Measurements from ENCODE around the gene FOXI1.

FOXI1 gene

GRCh38 chr5:170126061-170126460 lies 20.4 kb downstream of the FOXI1 start:
- no peak for DNase-seq (ENCODE audit: low read depth, low spot score)

GRCh38 chr5:170126626-170127025 lies 20.9 kb downstream of the FOXI1 start:
- DNase-seq (ENCODE audit: low read depth, low spot score), result no peak

GRCh38 chr5:170131235-170131634 lies 25.5 kb downstream of the FOXI1 start:
- DNase-seq (ENCODE audit: low read depth, low spot score), result no peak

GRCh38 chr5:170132269-170132975 lies 26.7 kb downstream of the FOXI1 start:
- peak; percentile 80 for DNase-seq (ENCODE audit: low read depth, low spot score)

GRCh38 chr5:170132976-170133448 lies 27.3 kb downstream of the FOXI1 start:
- no peak for DNase-seq (ENCODE audit: low read depth, low spot score)

GRCh38 chr5:170135796-170136490 lies 30.2 kb downstream of the FOXI1 start:
- DNase-seq (ENCODE audit: low read depth, low spot score), result peak; percentile 11

GRCh38 chr5:170136506-170136905 lies 30.8 kb downstream of the FOXI1 start:
- DNase-seq (ENCODE audit: low read depth, low spot score), result no peak

GRCh38 chr5:170137694-170138214 lies 32.1 kb downstream of the FOXI1 start:
- no peak for DNase-seq (ENCODE audit: low read depth, low spot score)

GRCh38 chr5:170138273-170138672 lies 32.6 kb downstream of the FOXI1 start:
- no peak for DNase-seq (ENCODE audit: low read depth, low spot score)

- DNase-seq (ENCODE audit: low read depth, low spot score), result no peak
Observed at GRCh38 chr5:170139786-170140335, 34.2 kb downstream of the FOXI1 start.

- DNase-seq (ENCODE audit: low read depth, low spot score), result peak; percentile 25
Observed at GRCh38 chr5:170141196-170141595, 35.5 kb downstream of the FOXI1 start.

GRCh38 chr5:170141636-170142035 lies 35.9 kb downstream of the FOXI1 start:
- no peak for DNase-seq (ENCODE audit: low read depth, low spot score)

- no peak for DNase-seq (ENCODE audit: low read depth, low spot score)
Observed at GRCh38 chr5:170142196-170142595, 36.5 kb downstream of the FOXI1 start.

GRCh38 chr5:170143091-170143490 lies 37.4 kb downstream of the FOXI1 start:
- DNase-seq (ENCODE audit: low read depth, low spot score), result no peak

- DNase-seq (ENCODE audit: low read depth, low spot score), result no peak
Observed at GRCh38 chr5:170143710-170144109, 38.0 kb downstream of the FOXI1 start.

- no peak for DNase-seq (ENCODE audit: low read depth, low spot score)
Observed at GRCh38 chr5:170144286-170145023, 38.8 kb downstream of the FOXI1 start.

- no peak for DNase-seq (ENCODE audit: low read depth, low spot score)
Observed at GRCh38 chr5:170145462-170145861, 39.8 kb downstream of the FOXI1 start.

- DNase-seq (ENCODE audit: low read depth, low spot score), result no peak
Observed at GRCh38 chr5:170147051-170147752, 41.5 kb downstream of the FOXI1 start.

GRCh38 chr5:170147753-170148264 lies 42.1 kb downstream of the FOXI1 start:
- DNase-seq (ENCODE audit: low read depth, low spot score), result no peak

- no peak for DNase-seq (ENCODE audit: low read depth, low spot score)
Observed at GRCh38 chr5:170148430-170149205, 42.9 kb downstream of the FOXI1 start.

Data from astrocyte of the hippocampus (primary cell).